Smooth muscle cell (in vitro differentiated cells): ENCODE measurements around the gene TRIOBP. TPM values are rescaled to one million over a fixed set of nuclear protein-coding genes. Genes with fewer than 3 reads are reported as not detected.

Experiments used
- DNase-seq: peaks from one replicate; lab custom pipeline; 2025; ENCODE audit not compliant: unreplicated experiment; lab: John Stamatoyannopoulos, UW
- H2AFZ ChIP-seq: fragments of 200-600 bp; sonication (generic); 2 replicates; pipeline ENCODE4 v1.6.0; 2016; ENCODE audit warnings: antibody characterized with exemption, low read depth, mild to moderate bottlenecking
- H3F3A ChIP-seq: fragments of 200-600 bp; sonication (generic); 2 replicates; pipeline ENCODE4 v1.6.0; 2017; ENCODE audit warnings: antibody characterized with exemption, low read depth
- H3K27ac ChIP-seq: fragments of 200-600 bp; sonication (generic); 2 replicates; pipeline ENCODE4 v1.5.1; 2016; ENCODE audit warnings: low read depth, mild to moderate bottlenecking
- H3K27me3 ChIP-seq: fragments of 200-600 bp; sonication (generic); 2 replicates; pipeline ENCODE4 v1.6.1; 2016; ENCODE audit warnings: low read depth, mild to moderate bottlenecking
- H3K36me3 ChIP-seq: fragments of 200-600 bp; sonication (generic); 2 replicates; pipeline ENCODE4 v1.5.1; 2016; ENCODE audit warnings: low read depth
- H3K4me1 ChIP-seq: fragments of 200-600 bp; sonication (generic); 2 replicates; pipeline ENCODE4 v1.5.1; 2016; ENCODE audit warnings: low read depth
- H3K4me2 ChIP-seq: fragments of 200-600 bp; sonication (generic); 2 replicates; pipeline ENCODE4 v1.6.0; 2016; ENCODE audit warnings: mild to moderate bottlenecking
- H3K4me3 ChIP-seq: fragments of 200-600 bp; sonication (generic); 2 replicates; pipeline ENCODE4 v1.5.1; 2016; ENCODE audit warnings: mild to moderate bottlenecking
- H3K79me2 ChIP-seq: fragments of 200-600 bp; sonication (generic); 2 replicates; pipeline ENCODE4 v1.6.0; 2016; ENCODE audit warnings: low read depth, mild to moderate bottlenecking
- H3K9ac ChIP-seq: fragments of 200-600 bp; sonication (generic); 2 replicates; pipeline ENCODE4 v1.6.0; 2016; ENCODE audit warnings: low read depth
- H3K9me3 ChIP-seq: fragments of 200-600 bp; sonication (generic); replicated peaks from 2 replicates; pipeline ENCODE4 v1.5.1; 2016; ENCODE audit warnings: low read depth
- H4K20me1 ChIP-seq: fragments of 200-600 bp; sonication (generic); 2 replicates; pipeline ENCODE4 v1.6.0; 2016; ENCODE audit warnings: low read depth
- WGBS: methylation state at CpG from one replicate; pipeline ENCODE4 v1.1.7; 2016; ENCODE audit warnings: low lambda C conversion rate; 5-methylcytosine and 5-hydroxymethylcytosine counted together
- polyA plus RNA-seq: library from polyadenylated mRNA; unstranded; fragments of >200 nt; fragmentation: Nextera tagmentation; extraction: Ambion mirVana; gene quantifications from 2 replicates; pipeline ENCODE4 v1.2.1, GENCODE V29; 2016
- total RNA-seq: library from RNA; depleted of rRNA; stranded (reverse); fragments of >200 nt; gene quantifications from 2 replicates; pipeline ENCODE4 v1.2.3, GENCODE V29; 2014
- TF ChIP-seq, protein P1 (sequence below): fragments of 200-600 bp; sonication (generic); IDR thresholded peaks from 2 replicates; pipeline ENCODE4 v1.5.1; 2017; ENCODE audit warnings: borderline replicate concordance, mild to moderate bottlenecking, antibody characterized with exemption; ENCODE audit not compliant: insufficient read depth, poor library complexity, severe bottlenecking

The TRIOBP gene
- total and polyA plus RNA-seq, 2 experiments from 2014 or later = 44.6 to 95.8 TPM

DNA sequence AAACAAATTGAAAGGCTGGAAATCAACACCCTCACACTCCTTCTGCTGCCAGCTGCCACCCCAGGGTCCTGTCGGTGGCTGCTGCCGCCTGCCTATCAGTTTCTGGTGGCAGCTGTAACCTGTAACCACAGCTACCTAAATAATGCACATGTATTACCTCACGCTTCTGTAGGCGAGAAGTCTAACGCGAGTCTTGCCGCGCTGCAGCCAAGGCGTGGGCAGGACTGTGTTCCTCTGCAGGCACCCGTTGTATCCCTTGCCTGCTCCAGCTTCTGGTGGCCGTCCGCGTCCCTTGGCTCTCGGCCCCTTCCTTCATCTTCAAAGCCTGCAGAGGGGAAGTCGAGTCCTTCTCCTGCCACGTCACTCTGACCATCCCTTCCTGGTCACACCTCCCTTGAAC lies 66.8 kb downstream of the TRIOBP start:
- no peaks in the 10 kb centered on the region for H3K9me3 ChIP-seq
- no peaks in the 10 kb centered on the region for H3K27me3 ChIP-seq

DNA sequence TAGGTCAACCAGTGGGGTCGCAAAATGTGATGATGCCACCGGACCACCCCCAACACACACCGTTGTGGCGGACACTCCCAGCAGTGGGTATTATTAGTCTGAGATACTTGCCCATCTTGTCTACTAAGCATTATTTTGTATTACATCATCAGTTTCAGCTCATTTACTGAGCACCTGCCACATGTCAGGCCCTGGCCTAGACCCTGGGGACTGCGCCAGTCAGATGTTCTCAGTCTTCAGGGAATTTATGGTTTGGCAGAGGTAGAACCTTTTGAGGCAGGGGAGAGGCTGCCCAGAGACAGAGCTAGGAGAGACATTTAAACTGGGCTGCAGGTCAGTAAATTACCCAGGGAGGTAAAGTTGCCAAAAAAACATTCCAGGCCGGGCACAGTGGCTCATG lies 67.8 kb downstream of the TRIOBP start:
- H3K36me3 ChIP-seq = no peaks in the 10 kb centered on the region
- H3K79me2 ChIP-seq = no peaks in the 10 kb centered on the region
- DNase-seq = no peak
- TF ChIP-seq, protein P1, sequence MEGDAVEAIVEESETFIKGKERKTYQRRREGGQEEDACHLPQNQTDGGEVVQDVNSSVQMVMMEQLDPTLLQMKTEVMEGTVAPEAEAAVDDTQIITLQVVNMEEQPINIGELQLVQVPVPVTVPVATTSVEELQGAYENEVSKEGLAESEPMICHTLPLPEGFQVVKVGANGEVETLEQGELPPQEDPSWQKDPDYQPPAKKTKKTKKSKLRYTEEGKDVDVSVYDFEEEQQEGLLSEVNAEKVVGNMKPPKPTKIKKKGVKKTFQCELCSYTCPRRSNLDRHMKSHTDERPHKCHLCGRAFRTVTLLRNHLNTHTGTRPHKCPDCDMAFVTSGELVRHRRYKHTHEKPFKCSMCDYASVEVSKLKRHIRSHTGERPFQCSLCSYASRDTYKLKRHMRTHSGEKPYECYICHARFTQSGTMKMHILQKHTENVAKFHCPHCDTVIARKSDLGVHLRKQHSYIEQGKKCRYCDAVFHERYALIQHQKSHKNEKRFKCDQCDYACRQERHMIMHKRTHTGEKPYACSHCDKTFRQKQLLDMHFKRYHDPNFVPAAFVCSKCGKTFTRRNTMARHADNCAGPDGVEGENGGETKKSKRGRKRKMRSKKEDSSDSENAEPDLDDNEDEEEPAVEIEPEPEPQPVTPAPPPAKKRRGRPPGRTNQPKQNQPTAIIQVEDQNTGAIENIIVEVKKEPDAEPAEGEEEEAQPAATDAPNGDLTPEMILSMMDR = no peak
- no peaks in the 10 kb centered on the region for H3K4me1 ChIP-seq
- H2AFZ ChIP-seq = no peak overlapping the region
- peaks cover 42% of the 10 kb centered on the region for H4K20me1 ChIP-seq
- H3K27ac ChIP-seq = no peak overlapping the region
- no peaks in the 10 kb centered on the region for H3F3A ChIP-seq
- 97% methylated on average over 6 of the region's 6 CpGs for WGBS
- H3K4me3 ChIP-seq = no peak overlapping the region
- no peaks in the 10 kb centered on the region for H3K9me3 ChIP-seq
- H3K4me2 ChIP-seq = no peak overlapping the region
- no peak overlapping the region for H3K9ac ChIP-seq
- no peaks in the 10 kb centered on the region for H3K27me3 ChIP-seq

More for the DNA sequence above, 66.8 kb downstream of the TRIOBP start:
- Histone ChIP-seq H3K27ac (no peak overlapping the region), H3K9ac (no peak overlapping the region), H3K4me2 (no peak overlapping the region), H2AFZ (no peak overlapping the region), H3K4me3 (no peak overlapping the region), H3K36me3 (peaks cover 7% of the 10 kb centered on the region), H4K20me1 (peaks cover 52% of the 10 kb centered on the region), H3K79me2 (no peaks in the 10 kb centered on the region), H3F3A (no peaks in the 10 kb centered on the region), H3K4me1 (no peaks in the 10 kb centered on the region)
- no peak for DNase-seq
- 96% methylated on average over 16 of the region's 16 CpGs for WGBS
- TF ChIP-seq, protein P1 = no peak

DNA sequence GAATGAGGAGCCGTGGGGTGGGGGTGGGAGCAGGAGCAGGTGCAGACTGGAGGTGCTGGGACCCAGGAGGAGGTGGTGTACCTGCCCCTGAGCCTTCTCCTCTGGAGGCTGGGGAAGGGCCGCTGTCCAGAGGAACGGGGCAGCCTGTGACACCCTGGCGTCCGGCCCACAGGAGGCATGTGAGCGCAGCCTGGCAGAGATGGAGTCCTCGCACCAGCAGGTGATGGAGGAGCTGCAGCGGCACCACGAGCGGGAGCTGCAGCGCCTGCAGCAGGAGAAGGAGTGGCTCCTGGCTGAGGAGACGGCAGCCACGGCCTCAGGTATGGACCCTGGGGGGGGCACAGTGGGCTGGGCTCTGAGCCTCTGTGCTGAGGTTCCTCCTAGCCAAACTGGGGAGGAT lies 68.7 kb downstream of the TRIOBP start:
- 98% methylated on average over 13 of the region's 13 CpGs for WGBS
- no peak overlapping the region for H3K4me3 ChIP-seq
- H3K79me2 ChIP-seq = no peaks in the 10 kb centered on the region

More for the DNA sequence above, 68.7 kb downstream of the TRIOBP start:
- no peak for DNase-seq
- no peak overlapping the region for H3K4me2 ChIP-seq
- no peak overlapping the region for H3K27ac ChIP-seq
- H3K4me1 ChIP-seq = no peaks in the 10 kb centered on the region
- TF ChIP-seq, protein P1 = no peak
- no peaks in the 10 kb centered on the region for H3K9me3 ChIP-seq
- H2AFZ ChIP-seq = no peak overlapping the region
- no peaks in the 10 kb centered on the region for H3F3A ChIP-seq
- no peaks in the 10 kb centered on the region for H3K27me3 ChIP-seq
- no peaks in the 10 kb centered on the region for H3K36me3 ChIP-seq
- H3K9ac ChIP-seq = no peak overlapping the region
- H4K20me1 ChIP-seq = peaks cover 35% of the 10 kb centered on the region
